KOPT-K1 (cell line): ENCODE measurements around the gene PTPDC1.

Experiments used
- H3K27ac ChIP-seq: fragments of 200-600 bp; sonication (generic); 2 replicates; pipeline ENCODE4 v1.5.1; 2016; ENCODE audit warnings: antibody characterized with exemption, mild to moderate bottlenecking, low read depth, low read length; ENCODE audit not compliant: poor library complexity, severe bottlenecking
- H3K36me3 ChIP-seq: fragments of 200-600 bp; sonication (generic); 2 replicates; pipeline ENCODE4 v1.5.1; 2017; ENCODE audit warnings: antibody characterized with exemption, mild to moderate bottlenecking, low read length, moderate library complexity; ENCODE audit not compliant: insufficient read depth
- H3K9me3 ChIP-seq: fragments of 200-600 bp; sonication (generic); 2 replicates; pipeline ENCODE4 v1.5.1; 2017; ENCODE audit warnings: antibody characterized with exemption, low read length, mild to moderate bottlenecking; ENCODE audit not compliant: insufficient read depth, poor library complexity, severe bottlenecking

The PTPDC1 gene, protein sequence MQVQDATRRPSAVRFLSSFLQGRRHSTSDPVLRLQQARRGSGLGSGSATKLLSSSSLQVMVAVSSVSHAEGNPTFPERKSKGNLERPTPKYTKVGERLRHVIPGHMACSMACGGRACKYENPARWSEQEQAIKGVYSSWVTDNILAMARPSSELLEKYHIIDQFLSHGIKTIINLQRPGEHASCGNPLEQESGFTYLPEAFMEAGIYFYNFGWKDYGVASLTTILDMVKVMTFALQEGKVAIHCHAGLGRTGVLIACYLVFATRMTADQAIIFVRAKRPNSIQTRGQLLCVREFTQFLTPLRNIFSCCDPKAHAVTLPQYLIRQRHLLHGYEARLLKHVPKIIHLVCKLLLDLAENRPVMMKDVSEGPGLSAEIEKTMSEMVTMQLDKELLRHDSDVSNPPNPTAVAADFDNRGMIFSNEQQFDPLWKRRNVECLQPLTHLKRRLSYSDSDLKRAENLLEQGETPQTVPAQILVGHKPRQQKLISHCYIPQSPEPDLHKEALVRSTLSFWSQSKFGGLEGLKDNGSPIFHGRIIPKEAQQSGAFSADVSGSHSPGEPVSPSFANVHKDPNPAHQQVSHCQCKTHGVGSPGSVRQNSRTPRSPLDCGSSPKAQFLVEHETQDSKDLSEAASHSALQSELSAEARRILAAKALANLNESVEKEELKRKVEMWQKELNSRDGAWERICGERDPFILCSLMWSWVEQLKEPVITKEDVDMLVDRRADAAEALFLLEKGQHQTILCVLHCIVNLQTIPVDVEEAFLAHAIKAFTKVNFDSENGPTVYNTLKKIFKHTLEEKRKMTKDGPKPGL

GRCh38 chr9:94084314-94084713 lies at the start of gene PTPDC1:
Gene PTPDC1, plus strand, starts transcription at chr9:94084464. Its CDS starts 67 bp downstream, at chr9:94084531.
- Histone ChIP-seq H3K27ac (no peak within 1 kb of the TSS), H3K36me3 (no peaks in the 10 kb centered on the region), H3K9me3 (no peaks in the 10 kb centered on the region)

DNA sequence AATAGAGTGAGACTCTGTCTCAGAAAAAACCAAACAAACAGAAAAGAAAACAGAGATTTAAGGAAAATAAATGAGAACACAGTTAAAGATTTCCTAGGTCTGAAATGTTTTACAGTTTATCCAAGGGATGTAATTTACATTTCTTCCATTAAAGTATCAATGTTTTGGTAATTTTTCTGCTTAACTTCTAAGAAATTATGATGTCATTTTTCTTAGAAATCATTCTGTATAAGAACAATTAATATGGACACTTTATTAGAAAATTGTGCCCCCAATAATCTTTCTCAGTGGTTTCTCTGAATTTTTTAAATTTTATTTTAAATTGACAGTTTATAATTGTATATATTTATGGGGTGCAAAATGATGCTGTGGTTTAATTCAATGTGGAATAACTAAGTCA lies 49.8 kb upstream of the PTPDC1 start:
- H3K36me3 ChIP-seq, result no peaks in the 10 kb centered on the region
- no peak overlapping the region for H3K27ac ChIP-seq
- H3K9me3 ChIP-seq, result peaks cover 8% of the 10 kb centered on the region

GRCh38 chr9:94039786-94040185 lies 44.5 kb upstream of the PTPDC1 start:
- no peaks in the 10 kb centered on the region for H3K36me3 ChIP-seq
- no peak overlapping the region for H3K27ac ChIP-seq
- H3K9me3 ChIP-seq, result peaks cover 8% of the 10 kb centered on the region

GRCh38 chr9:94042516-94043360 lies 41.5 kb upstream of the PTPDC1 start:
- no peaks in the 10 kb centered on the region for H3K9me3 ChIP-seq
- no peak overlapping the region for H3K27ac ChIP-seq
- H3K36me3 ChIP-seq, result no peaks in the 10 kb centered on the region

GRCh38 chr9:94054716-94055115 lies 29.5 kb upstream of the PTPDC1 start:
- H3K9me3 ChIP-seq, result no peaks in the 10 kb centered on the region
- H3K36me3 ChIP-seq, result no peaks in the 10 kb centered on the region
- no peak overlapping the region for H3K27ac ChIP-seq

GRCh38 chr9:94056442-94056974 lies 27.8 kb upstream of the PTPDC1 start:
- Histone ChIP-seq H3K9me3 (peaks cover 9% of the 10 kb centered on the region), H3K27ac (no peak overlapping the region)

DNA sequence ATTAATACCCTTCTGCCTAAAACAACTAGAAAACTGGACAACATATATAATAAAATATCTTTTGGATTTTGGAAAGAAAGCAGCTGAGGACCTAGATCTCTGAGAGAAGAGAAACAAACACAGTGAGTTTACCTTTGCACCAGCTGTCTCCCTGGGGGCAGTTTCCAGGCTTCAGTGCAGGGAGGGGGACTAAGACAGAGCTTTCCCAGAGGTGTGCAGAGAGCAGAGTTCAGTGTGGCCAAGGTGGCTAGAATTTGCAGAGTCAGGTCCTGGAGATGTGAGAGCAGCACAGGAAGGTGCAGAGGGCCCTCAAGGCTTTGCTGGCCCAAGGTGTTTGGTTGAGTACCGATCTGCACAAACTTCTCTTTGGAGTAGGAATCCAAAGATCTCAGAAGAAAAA lies 26.3 kb upstream of the PTPDC1 start:
- Histone ChIP-seq H3K27ac (no peak overlapping the region), H3K9me3 (peaks cover 15% of the 10 kb centered on the region), H3K36me3 (no peaks in the 10 kb centered on the region)

More at GRCh38 chr9:94056442-94056974, 27.8 kb upstream of the PTPDC1 start:
- no peaks in the 10 kb centered on the region for H3K36me3 ChIP-seq

- no peak overlapping the region for H3K27ac ChIP-seq
- H3K9me3 ChIP-seq, result peaks cover 15% of the 10 kb centered on the region
- H3K36me3 ChIP-seq, result no peaks in the 10 kb centered on the region
These were observed 22.4 kb upstream of the PTPDC1 start for GRCh38 chr9:94061864-94062263.

GRCh38 chr9:94065535-94065961 lies 18.7 kb upstream of the PTPDC1 start:
- Histone ChIP-seq H3K27ac (no peak overlapping the region), H3K36me3 (no peaks in the 10 kb centered on the region), H3K9me3 (peaks cover 15% of the 10 kb centered on the region)

DNA sequence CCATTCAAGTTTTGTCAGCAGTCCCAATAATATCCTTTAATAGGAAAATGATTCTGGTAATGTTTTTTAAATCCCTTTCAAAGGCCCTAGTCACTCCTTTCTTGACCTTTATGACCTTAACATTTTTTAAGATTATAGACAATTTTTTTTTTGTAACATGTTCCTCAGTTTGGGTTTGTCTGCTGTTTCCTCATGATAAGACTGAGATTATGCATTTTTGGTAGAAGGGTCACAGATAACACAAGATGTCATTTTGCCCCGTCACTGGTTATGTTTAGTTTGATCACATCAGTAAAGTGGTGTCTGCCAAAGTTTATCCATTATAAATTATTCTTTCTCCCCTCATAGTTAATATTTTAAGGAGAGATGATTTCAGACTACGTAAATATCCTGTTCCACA lies 16.0 kb upstream of the PTPDC1 start:
- peaks cover 4% of the 10 kb centered on the region; the same call in 1 of the 2 replicates for H3K36me3 ChIP-seq
- no peaks in the 10 kb centered on the region for H3K9me3 ChIP-seq
- no peak overlapping the region for H3K27ac ChIP-seq

DNA sequence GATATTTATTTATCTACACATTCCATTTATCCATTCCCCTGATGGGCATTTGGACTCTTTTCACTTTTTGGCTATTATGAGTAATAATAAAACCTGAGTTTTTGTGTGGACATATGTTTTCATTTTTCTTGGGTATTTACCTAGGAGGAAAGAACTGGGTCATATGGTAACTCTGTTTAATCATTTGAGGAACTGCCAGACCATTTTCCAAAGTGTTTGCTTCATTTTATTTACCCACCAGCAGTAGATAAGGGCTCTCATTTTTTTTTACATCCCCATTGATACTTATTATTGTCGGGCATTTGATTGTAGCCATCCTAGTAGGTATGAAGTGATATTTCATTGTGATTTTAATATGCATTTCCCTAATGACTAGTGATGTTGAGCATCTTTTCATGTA lies 7.7 kb upstream of the PTPDC1 start:
- Histone ChIP-seq H3K36me3 (peaks cover 4% of the 10 kb centered on the region; the same call in 1 of the 2 replicates), H3K9me3 (no peaks in the 10 kb centered on the region), H3K27ac (no peak overlapping the region)

DNA sequence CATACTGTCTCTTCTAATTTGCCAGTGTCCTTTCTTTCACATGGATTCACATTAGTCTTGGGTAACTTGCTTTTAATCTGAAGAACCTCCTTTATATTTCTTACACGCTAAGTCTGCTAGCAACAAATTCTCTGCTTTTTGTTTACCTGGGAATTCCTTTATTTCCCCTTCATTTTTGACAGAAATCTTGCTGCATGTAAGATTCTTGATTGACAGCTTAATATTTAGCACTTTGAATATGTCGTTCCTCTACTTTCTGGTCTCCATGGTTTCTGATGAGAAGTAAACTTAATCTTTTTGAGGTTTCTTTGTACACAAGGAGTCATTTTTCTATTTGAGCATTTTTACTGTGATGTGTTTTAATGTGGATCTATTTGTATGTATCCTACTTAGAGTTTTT lies 6.2 kb upstream of the PTPDC1 start:
- H3K36me3 ChIP-seq, result no peaks in the 10 kb centered on the region
- no peak overlapping the region for H3K27ac ChIP-seq
- H3K9me3 ChIP-seq, result no peaks in the 10 kb centered on the region

GRCh38 chr9:94079236-94079635 lies 5.0 kb upstream of the PTPDC1 start:
- H3K36me3 ChIP-seq, result no peaks in the 10 kb centered on the region
- no peaks in the 10 kb centered on the region for H3K9me3 ChIP-seq
- no peak overlapping the region for H3K27ac ChIP-seq

DNA sequence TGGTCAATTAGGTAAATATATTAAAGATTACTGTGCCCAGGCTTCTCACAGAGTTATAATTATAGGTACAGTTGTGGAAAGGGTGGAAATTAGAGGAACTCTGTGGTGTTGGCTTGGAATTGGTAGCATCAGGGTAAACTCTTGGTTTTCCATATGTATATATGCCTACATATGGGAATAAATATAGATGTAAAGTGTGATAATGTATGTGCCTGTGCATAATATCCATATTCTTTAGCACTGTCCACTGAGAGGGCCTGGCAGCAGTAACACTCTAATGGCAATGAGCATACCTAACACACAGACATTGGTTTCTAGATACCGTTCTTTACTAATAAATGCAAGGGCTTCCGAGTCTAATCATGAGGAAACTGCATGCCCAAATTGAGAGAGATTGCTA lies 4.0 kb upstream of the PTPDC1 start:
- H3K9me3 ChIP-seq, result no peaks in the 10 kb centered on the region
- H3K27ac ChIP-seq, result no peak overlapping the region
- H3K36me3 ChIP-seq, result no peaks in the 10 kb centered on the region
